HepG2 (cell line): ENCODE results near the gene NOXA1. TPM values are rescaled to one million over a fixed set of nuclear protein-coding genes. Genes with fewer than 3 reads are reported as not detected.
A peak's percentile ranks its signal among the peaks of the same experiment; 100 is the strongest.

Experiments
- ATAC-seq: fragments of 200-7000 bp; cut with Tn5 transposase; 3 replicates; pipeline ENCODE4 v1.9.1; 2020; ENCODE audit warnings: mild to moderate bottlenecking, moderate library complexity
- BruUV-seq: library from RNA; stranded (reverse); fragments of 400-500 nt; replicated peaks from 2 replicates; lab custom pipeline; 2021; lab: Mats Ljungman, UMichigan
- CTCF ChIA-PET: fragments of 300-600 bp; formaldehyde crosslinking; extraction: SDS; loops from one replicate; lab custom pipeline; 2021; ENCODE audit warnings: low total read pairs, inconsistent platforms, low intra/inter-chr PET ratio; lab: Yijun Ruan, JAX
- POLR2A ChIA-PET: fragments of 350-600 bp; sonication (Branson Sonifier 250); formaldehyde crosslinking; loops from one replicate; lab custom pipeline; 2020; ENCODE audit warnings: antibody characterized with exemption, inconsistent platforms; lab: Yijun Ruan, JAX
- DNase-seq: peaks from one replicate; pipeline ENCODE4 v3.0.0-alpha.2; 2015; ENCODE audit warnings: low spot score
- FAIRE-seq: peaks from 3 replicates; lab custom pipeline; 2011; peaks lifted over from hg19 to GRCh38; lab: Jason Lieb, UNC
- H2AFZ ChIP-seq: one replicate; pipeline ENCODE4 v1.6.1; 2011; ENCODE audit warnings: low read length, inconsistent platforms
- H3K27ac ChIP-seq: fragments of 300-600 bp; 3 replicates; pipeline ENCODE4 v1.8.0; 2011; ENCODE audit warnings: mixed run types, mild to moderate bottlenecking, mixed read lengths, low read length, inconsistent platforms; ENCODE audit not compliant: insufficient read depth; ENCODE audit errors: extremely low read length
- H3K27me3 ChIP-seq, 2 experiments: fragments of 200-600 bp in 1 of 2; 2 replicates in 1 of 2; 3 replicates in 1 of 2; pipeline versions ENCODE4 v1.6.0 to v1.8.0; 2011; ENCODE audit warnings: low read length in 2 of 2, mild to moderate bottlenecking in 2 of 2, moderate library complexity in 2 of 2, inconsistent platforms in 1 of 2; ENCODE audit not compliant: insufficient read depth in 2 of 2, control insufficient read depth in 1 of 2
- H3K36me3 ChIP-seq, 2 experiments: fragments of 200-600 bp in 1 of 2; replicated peaks in 1 of 2; 2 replicates in 1 of 2; 3 replicates in 1 of 2; pipeline versions ENCODE4 v1.5.1 to v1.8.0; 2011; ENCODE audit warnings: low read length in 2 of 2, inconsistent platforms in 1 of 2; ENCODE audit not compliant: insufficient read depth in 2 of 2, control insufficient read depth in 1 of 2
- H3K4me1 ChIP-seq: 2 replicates; pipeline ENCODE4 v1.5.1; 2012; ENCODE audit warnings: low read length, inconsistent platforms; ENCODE audit not compliant: insufficient read depth
- H3K4me2 ChIP-seq: 2 replicates; pipeline ENCODE4 v1.6.0; 2011; ENCODE audit warnings: low read depth, low read length, inconsistent platforms
- H3K4me3 ChIP-seq, 3 experiments: fragments of 200-600 bp in 1 of 3; sonication (generic), shearing (Covaris generic) in 1 of 3; replicated peaks in 1 of 3; 2 replicates each; pipeline ENCODE4 v1.5.1; 2011 to 2016; ENCODE audit warnings: low read length in 3 of 3, inconsistent platforms in 2 of 3, low read depth in 2 of 3, mild to moderate bottlenecking in 2 of 3, control low read depth in 1 of 3, mixed read lengths in 1 of 3; ENCODE audit not compliant: insufficient read depth in 1 of 3
- H3K79me2 ChIP-seq: one replicate; pipeline ENCODE4 v1.6.1; 2011; ENCODE audit warnings: low read length, inconsistent platforms; ENCODE audit not compliant: insufficient read depth
- H3K9ac ChIP-seq: 2 replicates; pipeline ENCODE4 v1.6.0; 2011; ENCODE audit warnings: mild to moderate bottlenecking, low read depth, low read length, inconsistent platforms; ENCODE audit not compliant: insufficient read depth
- H3K9me3 ChIP-seq: 2 replicates; pipeline ENCODE4 v1.5.1; 2012; ENCODE audit warnings: mild to moderate bottlenecking, low read length
- H4K20me1 ChIP-seq: 2 replicates; pipeline ENCODE4 v1.6.0; 2011; ENCODE audit warnings: inconsistent platforms, mild to moderate bottlenecking, low read length, moderate library complexity; ENCODE audit not compliant: insufficient read depth
- CAMTA2 ChIP-seq: sonication (generic); formaldehyde crosslinking; IDR thresholded peaks from 2 replicates; pipeline ENCODE4 v1.4.0; 2020; ENCODE audit warnings: mild to moderate bottlenecking, missing genetic modification reagents, borderline replicate concordance
- MBD4 ChIP-seq: IDR thresholded peaks from 2 replicates; pipeline ENCODE4 v1.6.1; 2012; ENCODE audit warnings: low read length, inconsistent platforms, borderline replicate concordance
- MEIS1 ChIP-seq: sonication (generic); formaldehyde crosslinking; IDR thresholded peaks from 2 replicates; pipeline ENCODE4 v1.9.0; 2021; ENCODE audit warnings: mild to moderate bottlenecking, missing genetic modification reagents, moderate library complexity, borderline replicate concordance
- NFE2L1 ChIP-seq: sonication (generic); formaldehyde crosslinking; IDR thresholded peaks from 2 replicates; pipeline ENCODE4 v1.4.0; 2020; ENCODE audit warnings: missing genetic modification reagents, mild to moderate bottlenecking, borderline replicate concordance
- SMAD3 ChIP-seq: sonication (generic); formaldehyde crosslinking; IDR thresholded peaks from 2 replicates; pipeline ENCODE4 v1.4.0; 2020; ENCODE audit warnings: missing genetic modification reagents
- XRCC5 ChIP-seq: fragments of 200-400 bp; formaldehyde crosslinking; optimal IDR thresholded peaks from 2 replicates; pipeline ENCODE3; 2017; ENCODE audit warnings: mild to moderate bottlenecking, low read length
- ZBTB38 ChIP-seq: sonication (generic); formaldehyde crosslinking; IDR thresholded peaks from 2 replicates; pipeline ENCODE4 v1.5.1; 2020; ENCODE audit warnings: mild to moderate bottlenecking, missing genetic modification reagents
- ZNF292 ChIP-seq: sonication (generic); formaldehyde crosslinking; IDR thresholded peaks from 2 replicates; pipeline ENCODE4 v1.8.1; 2022; ENCODE audit warnings: mild to moderate bottlenecking, low read depth, missing genetic modification reagents, borderline replicate concordance
- ZNF629 ChIP-seq: sonication (generic); formaldehyde crosslinking; conservative IDR thresholded peaks from 2 replicates; pipeline ENCODE4 v1.5.0; 2020; ENCODE audit warnings: missing genetic modification reagents
- WGBS: methylation state at CpG from one replicate; pipeline ENCODE4 v1.1.6; 2017; ENCODE audit warnings: low lambda C conversion rate; 5-methylcytosine and 5-hydroxymethylcytosine counted together
- in situ Hi-C: cut with HindIII; loops from 2 replicates; pipeline ENCODE4 v1.10.0; 2017; ENCODE audit warnings: low pct_unique_long_range_greater_than_20kb; ENCODE audit not compliant: extremely low pct_ligation_motif_present
- intact Hi-C: fragments of 100-400 bp; cut with micrococcal nuclease; formaldehyde crosslinking; loops from one replicate; pipeline ENCODE4 v1.10.0; 2022; ENCODE audit not compliant: unreplicated experiment
- polyA plus RNA-seq, 8 experiments: library from polyadenylated mRNA; depleted of rRNA in 3 of 8; stranded (reverse) in 7 of 8; unstranded in 1 of 8; fragments of >200 nt; fragmentation: Illumina TruSeq in 4 of 8; extraction: Trizol in 4 of 8; gene quantifications; 2 replicates each; pipeline versions ENCODE4 v1.2.1 to v1.2.3, GENCODE V29; 2011 to 2016; ENCODE audit warnings: low read depth in 4 of 8, missing spikeins in 1 of 8, mixed read lengths in 1 of 8; ENCODE audit not compliant: insufficient read depth in 1 of 8
- total RNA-seq, 5 experiments: library from RNA; depleted of rRNA; stranded (reverse); fragments of >200 nt; fragmentation: Illumina TruSeq; extraction: Trizol; gene quantifications; 2 replicates each; pipeline ENCODE4 v1.2.3, GENCODE V29; 2016; ENCODE audit warnings: low read depth in 1 of 5
- TF ChIP-seq, protein P1 (sequence below): sonication (generic); formaldehyde crosslinking; IDR thresholded peaks from 2 replicates; pipeline ENCODE4 v1.4.0; 2020; ENCODE audit warnings: mild to moderate bottlenecking, missing genetic modification reagents
- TF ChIP-seq, protein P2 (sequence below): sonication (generic); formaldehyde crosslinking; IDR thresholded peaks from 2 replicates; pipeline ENCODE4 v1.4.0; 2020; ENCODE audit warnings: missing genetic modification reagents

NOXA1 gene
- total and polyA plus RNA-seq, 2 of the 13 experiments (the other 11 are each of a cell fraction or from before 2014, with no cell fraction given) = 0.78 to 1.2 TPM

DNA sequence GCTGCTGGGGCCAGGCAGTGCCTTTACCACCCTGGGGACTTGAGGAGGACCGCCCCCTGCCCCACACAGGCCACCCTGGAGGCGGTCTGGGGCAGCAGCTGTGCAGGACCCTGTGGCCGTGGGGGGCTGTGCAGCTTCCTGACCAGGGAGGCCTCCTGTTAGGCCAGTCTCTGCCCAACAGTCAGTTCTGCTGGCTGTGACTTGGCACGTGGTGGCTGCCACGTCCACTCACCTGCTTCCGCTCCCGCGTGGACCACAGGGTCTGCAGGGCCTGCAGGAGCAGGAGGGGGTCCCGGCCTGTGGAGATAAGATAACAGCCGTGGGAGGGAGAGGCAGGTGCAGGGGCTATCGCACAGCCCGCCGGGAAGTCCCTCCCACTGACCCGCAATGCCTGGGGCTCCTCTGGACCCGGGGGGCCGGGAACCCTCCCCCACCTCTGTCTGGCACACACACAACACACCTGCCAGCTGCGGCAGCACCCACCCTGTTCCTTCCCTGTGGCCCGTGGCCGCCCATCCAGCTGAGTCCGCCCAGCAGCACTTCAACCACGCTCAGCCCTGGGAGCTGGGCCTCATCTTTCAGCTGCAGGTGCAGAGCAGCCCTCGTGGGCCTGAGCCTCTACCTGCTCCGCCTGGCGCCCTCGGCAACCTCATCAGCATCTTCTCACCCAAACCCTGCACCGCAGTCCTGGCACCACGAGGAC is 40.0 kb upstream of the NOXA1 start (continued):
- TF ChIP-seq ZNF292 (CRISPR knock-in tag) = no peak
- no peak for TF ChIP-seq MEIS1 (CRISPR knock-in tag)
- TF ChIP-seq NFE2L1 = no peak
- no peak for TF ChIP-seq MBD4
- TF ChIP-seq, protein P1, sequence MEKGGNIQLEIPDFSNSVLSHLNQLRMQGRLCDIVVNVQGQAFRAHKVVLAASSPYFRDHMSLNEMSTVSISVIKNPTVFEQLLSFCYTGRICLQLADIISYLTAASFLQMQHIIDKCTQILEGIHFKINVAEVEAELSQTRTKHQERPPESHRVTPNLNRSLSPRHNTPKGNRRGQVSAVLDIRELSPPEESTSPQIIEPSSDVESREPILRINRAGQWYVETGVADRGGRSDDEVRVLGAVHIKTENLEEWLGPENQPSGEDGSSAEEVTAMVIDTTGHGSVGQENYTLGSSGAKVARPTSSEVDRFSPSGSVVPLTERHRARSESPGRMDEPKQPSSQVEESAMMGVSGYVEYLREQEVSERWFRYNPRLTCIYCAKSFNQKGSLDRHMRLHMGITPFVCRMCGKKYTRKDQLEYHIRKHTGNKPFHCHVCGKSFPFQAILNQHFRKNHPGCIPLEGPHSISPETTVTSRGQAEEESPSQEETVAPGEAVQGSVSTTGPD (CRISPR knock-in tag) = no peak
- no peak for TF ChIP-seq XRCC5
- no peak for TF ChIP-seq ZNF629
- TF ChIP-seq CAMTA2 (CRISPR knock-in tag) = no peak
- no peak for TF ChIP-seq SMAD3 (CRISPR knock-in tag)
- TF ChIP-seq, all 625 proteins: peak for 7

DNA sequence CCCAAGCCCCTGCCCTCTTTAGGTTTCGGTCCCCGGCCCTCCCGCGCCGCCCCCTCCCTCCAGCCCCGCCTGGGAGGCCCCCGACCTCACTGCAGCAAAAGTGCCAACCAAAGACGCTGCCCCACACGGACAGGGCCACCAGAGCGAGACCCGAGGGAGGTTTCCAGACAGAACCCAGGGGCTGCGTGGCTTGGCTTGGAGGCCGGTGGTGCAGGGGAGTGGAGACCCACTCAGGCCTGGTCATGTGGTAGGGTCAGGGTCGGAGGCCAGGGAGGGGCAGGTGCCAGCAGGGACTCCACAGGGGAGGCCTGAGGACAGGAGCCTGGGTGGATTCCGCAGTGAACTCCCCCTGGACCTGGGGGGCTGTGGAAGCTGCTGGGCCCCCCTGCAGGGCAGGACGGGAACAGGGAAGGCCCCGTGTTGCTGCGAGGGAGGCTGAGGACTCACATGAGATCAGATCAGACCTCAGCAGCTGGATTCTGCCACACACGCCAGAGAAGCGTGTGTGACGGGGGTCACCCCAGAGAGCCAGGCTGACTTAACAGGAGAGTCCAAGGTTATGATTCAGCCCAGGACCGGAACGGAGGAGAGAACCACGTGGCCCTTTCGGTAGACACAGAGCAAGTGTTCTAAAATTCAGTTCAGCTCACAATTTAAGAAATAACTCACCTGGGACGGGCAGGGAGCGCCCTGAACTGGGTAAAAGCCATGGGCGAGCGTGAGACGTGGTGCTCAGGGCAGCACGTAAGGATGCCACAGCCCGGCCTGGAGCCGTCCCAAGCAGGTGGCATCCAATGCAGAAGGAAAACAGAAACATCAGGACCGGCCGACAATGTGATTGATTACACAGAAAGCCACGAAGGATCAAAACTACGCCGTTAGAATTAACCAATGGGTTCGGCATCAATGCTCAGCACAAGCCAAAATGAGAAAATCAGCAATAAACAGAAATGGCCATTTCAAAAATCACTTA is 39.1 kb upstream of the NOXA1 start:
- Histone ChIP-seq H3K36me3 (no peaks in the 10 kb centered on the region), H3K79me2 (no peaks in the 10 kb centered on the region), H3K27ac (no peak overlapping the region), H2AFZ (no peak overlapping the region), H4K20me1 (no peaks in the 10 kb centered on the region), H3K4me2 (no peak overlapping the region), H3K4me3 (no peak overlapping the region), H3K9ac (no peak overlapping the region), H3K9me3 (no peaks in the 10 kb centered on the region), H3K27me3 (no peaks in the 10 kb centered on the region; a peak in 1 of 5 replicates), H3K4me1 (peaks cover 45% of the 10 kb centered on the region)
- intact Hi-C loops = no loop called here
- in situ Hi-C loops = no loop called here
- WGBS = 71% methylated on average over 28 of the region's 39 CpGs
- BruUV-seq = no TSS peak
- POLR2A ChIA-PET = no interaction called here
- DNase-seq = no peak
- ATAC-seq = no peak
- FAIRE-seq = no peak
- CTCF ChIA-PET = no interaction called here
- TF ChIP-seq, protein P2, sequence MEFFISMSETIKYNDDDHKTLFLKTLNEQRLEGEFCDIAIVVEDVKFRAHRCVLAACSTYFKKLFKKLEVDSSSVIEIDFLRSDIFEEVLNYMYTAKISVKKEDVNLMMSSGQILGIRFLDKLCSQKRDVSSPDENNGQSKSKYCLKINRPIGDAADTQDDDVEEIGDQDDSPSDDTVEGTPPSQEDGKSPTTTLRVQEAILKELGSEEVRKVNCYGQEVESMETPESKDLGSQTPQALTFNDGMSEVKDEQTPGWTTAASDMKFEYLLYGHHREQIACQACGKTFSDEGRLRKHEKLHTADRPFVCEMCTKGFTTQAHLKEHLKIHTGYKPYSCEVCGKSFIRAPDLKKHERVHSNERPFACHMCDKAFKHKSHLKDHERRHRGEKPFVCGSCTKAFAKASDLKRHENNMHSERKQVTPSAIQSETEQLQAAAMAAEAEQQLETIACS (CRISPR knock-in tag) = no peak
- 0 out of 2 replicates have a peak, but pooled peaks have one; percentile 26 for TF ChIP-seq ZBTB38
